Measurements from ENCODE around the gene ZDHHC11. TPM values are rescaled to one million over a fixed set of nuclear protein-coding genes. Genes with fewer than 3 reads are reported as not detected.

ZDHHC11 gene
- total RNA-seq, 2 experiments from 2014 or later = 10.7 to 32.0 TPM

DNA sequence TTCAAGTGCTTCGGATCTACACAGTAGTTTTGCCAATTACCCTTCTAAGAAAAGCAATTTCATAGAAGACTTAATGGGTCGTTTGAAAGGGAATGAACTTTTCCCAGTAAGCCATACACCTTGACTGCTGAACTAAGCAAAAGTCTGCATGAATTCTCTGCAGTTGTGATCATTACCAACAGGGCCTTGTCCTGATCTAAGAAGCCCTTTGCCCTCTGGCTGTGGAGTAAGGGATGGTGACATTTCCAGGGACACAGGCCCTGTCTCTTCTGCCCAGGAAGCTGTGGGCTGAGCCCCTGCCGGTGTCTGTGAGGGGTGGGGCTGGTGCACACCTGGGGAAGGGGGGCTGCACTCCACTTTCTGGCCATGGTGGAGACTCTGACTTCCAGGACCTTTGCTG, 30.5 kb downstream of the ZDHHC11 start:
- intact Hi-C loops (cut with micrococcal nuclease; ENCODE audit: unreplicated experiment) = no loop called here
- Histone ChIP-seq H3K79me2 (ENCODE audit: insufficient read depth, low read depth, low read length) (no peaks in the 10 kb centered on the region), H3K9me2 (ENCODE audit: insufficient read depth, low read length) (no peaks in the 10 kb centered on the region), H2AFZ (ENCODE audit: low read length) (no peak overlapping the region), H3K4me2 (ENCODE audit: low read length) (no peak overlapping the region), H3K4me3 (ENCODE audit: low read depth, low read length, poor library complexity, severe bottlenecking) (no peak overlapping the region), H3K36me3 (ENCODE audit: insufficient read depth, low read length) (peaks cover 24% of the 10 kb centered on the region), H3K9me3 (ENCODE audit: low read length) (no peaks in the 10 kb centered on the region), H3K27ac (ENCODE audit: low read depth, low read length, poor library complexity, severe bottlenecking) (no peak overlapping the region), H4K20me1 (ENCODE audit: insufficient read depth, low read length) (no peaks in the 10 kb centered on the region), H3K4me1 (ENCODE audit: insufficient read depth, low read length, poor library complexity, severe bottlenecking) (no peaks in the 10 kb centered on the region)
- no TSS peak for BruUV-seq (replicated peaks)
- no peak for DNase-seq (ENCODE audit: low spot score)
- no peak for TF ChIP-seq EZH2phosphoT487 (IDR thresholded peaks at IDR 0.05; ENCODE audit: borderline replicate concordance, low read depth, low read length)
- TF ChIP-seq, protein P1, sequence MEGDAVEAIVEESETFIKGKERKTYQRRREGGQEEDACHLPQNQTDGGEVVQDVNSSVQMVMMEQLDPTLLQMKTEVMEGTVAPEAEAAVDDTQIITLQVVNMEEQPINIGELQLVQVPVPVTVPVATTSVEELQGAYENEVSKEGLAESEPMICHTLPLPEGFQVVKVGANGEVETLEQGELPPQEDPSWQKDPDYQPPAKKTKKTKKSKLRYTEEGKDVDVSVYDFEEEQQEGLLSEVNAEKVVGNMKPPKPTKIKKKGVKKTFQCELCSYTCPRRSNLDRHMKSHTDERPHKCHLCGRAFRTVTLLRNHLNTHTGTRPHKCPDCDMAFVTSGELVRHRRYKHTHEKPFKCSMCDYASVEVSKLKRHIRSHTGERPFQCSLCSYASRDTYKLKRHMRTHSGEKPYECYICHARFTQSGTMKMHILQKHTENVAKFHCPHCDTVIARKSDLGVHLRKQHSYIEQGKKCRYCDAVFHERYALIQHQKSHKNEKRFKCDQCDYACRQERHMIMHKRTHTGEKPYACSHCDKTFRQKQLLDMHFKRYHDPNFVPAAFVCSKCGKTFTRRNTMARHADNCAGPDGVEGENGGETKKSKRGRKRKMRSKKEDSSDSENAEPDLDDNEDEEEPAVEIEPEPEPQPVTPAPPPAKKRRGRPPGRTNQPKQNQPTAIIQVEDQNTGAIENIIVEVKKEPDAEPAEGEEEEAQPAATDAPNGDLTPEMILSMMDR (conservative IDR thresholded peaks at IDR 0.05; ENCODE audit: low read length) = no peak
- ChIA-PET POLR2A (no interaction called here), CTCF (ENCODE audit: unreplicated experiment) (no interaction called here)

DNA sequence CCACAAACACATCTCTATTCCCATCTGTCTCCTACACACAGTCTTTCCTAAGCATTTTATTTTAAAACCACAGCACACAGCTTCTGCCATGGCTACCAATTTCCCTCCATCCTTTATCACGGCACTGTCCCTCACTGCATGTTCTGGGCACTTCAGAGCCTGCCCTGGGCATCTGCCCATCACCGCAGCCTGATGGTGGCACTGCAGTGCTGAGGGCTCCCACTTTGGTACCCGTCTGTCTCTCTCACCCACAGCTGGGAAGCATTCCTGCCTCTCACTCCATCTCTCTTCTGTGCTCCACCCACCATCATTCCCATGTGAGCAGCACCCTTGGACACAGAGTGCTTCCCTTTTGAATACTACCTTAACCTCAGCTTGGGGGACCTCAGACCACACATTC, 31.7 kb downstream of the ZDHHC11 start:
- no peak overlapping the region for H3K27ac ChIP-seq (ENCODE audit: low read depth, low read length, poor library complexity, severe bottlenecking)
- no peaks in the 10 kb centered on the region for H4K20me1 ChIP-seq (ENCODE audit: insufficient read depth, low read length)
- ChIA-PET POLR2A (no interaction called here), CTCF (ENCODE audit: unreplicated experiment) (no interaction called here)
- no peaks in the 10 kb centered on the region for H3K9me2 ChIP-seq (ENCODE audit: insufficient read depth, low read length)
- BruUV-seq (replicated peaks) = no TSS peak
- H3K4me3 ChIP-seq (ENCODE audit: low read depth, low read length, poor library complexity, severe bottlenecking) = no peak overlapping the region
- peaks cover 24% of the 10 kb centered on the region for H3K36me3 ChIP-seq (ENCODE audit: insufficient read depth, low read length)
- intact Hi-C loops (cut with micrococcal nuclease; ENCODE audit: unreplicated experiment) = no loop called here
- no peak overlapping the region for H3K4me2 ChIP-seq (ENCODE audit: low read length)
- H3K9me3 ChIP-seq (ENCODE audit: low read length) = no peaks in the 10 kb centered on the region
- no peak for DNase-seq (ENCODE audit: low spot score)
- no peaks in the 10 kb centered on the region for H3K4me1 ChIP-seq (ENCODE audit: insufficient read depth, low read length, poor library complexity, severe bottlenecking)
- H3K79me2 ChIP-seq (ENCODE audit: insufficient read depth, low read depth, low read length) = no peaks in the 10 kb centered on the region
- H2AFZ ChIP-seq (ENCODE audit: low read length) = no peak overlapping the region
- TF ChIP-seq, protein P1 (conservative IDR thresholded peaks at IDR 0.05; ENCODE audit: low read length) = no peak
- TF ChIP-seq EZH2phosphoT487 (IDR thresholded peaks at IDR 0.05; ENCODE audit: borderline replicate concordance, low read depth, low read length) = no peak

DNA sequence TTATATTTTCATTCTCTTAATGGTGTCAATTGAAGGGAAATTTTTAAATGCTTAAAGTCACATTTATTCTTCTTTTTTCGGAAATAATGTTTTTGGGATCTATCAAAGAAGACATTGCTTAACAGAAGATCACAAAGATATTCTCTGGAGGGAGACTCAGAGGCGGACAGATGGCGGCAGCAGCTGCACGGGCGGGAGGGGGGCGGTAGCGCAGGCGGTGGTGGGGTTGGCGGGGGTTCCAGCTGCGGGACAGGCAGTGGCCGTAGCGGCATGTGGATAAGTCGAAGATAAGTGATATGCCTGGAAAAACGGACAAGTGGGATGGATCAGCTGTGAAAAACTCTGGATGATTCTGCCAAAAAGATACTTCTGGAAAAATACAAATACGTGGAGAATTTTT, 34.6 kb downstream of the ZDHHC11 start:
- no peak for TF ChIP-seq EZH2phosphoT487 (IDR thresholded peaks at IDR 0.05; ENCODE audit: borderline replicate concordance, low read depth, low read length)
- TF ChIP-seq, protein P1 (conservative IDR thresholded peaks at IDR 0.05; ENCODE audit: low read length) = no peak
- Histone ChIP-seq H3K9me3 (ENCODE audit: low read length) (no peaks in the 10 kb centered on the region), H3K4me2 (ENCODE audit: low read length) (no peak overlapping the region), H3K9me2 (ENCODE audit: insufficient read depth, low read length) (no peaks in the 10 kb centered on the region), H3K4me3 (ENCODE audit: low read depth, low read length, poor library complexity, severe bottlenecking) (no peak overlapping the region), H3K27ac (ENCODE audit: low read depth, low read length, poor library complexity, severe bottlenecking) (no peak overlapping the region), H3K4me1 (ENCODE audit: insufficient read depth, low read length, poor library complexity, severe bottlenecking) (no peaks in the 10 kb centered on the region), H2AFZ (ENCODE audit: low read length) (no peak overlapping the region), H3K79me2 (ENCODE audit: insufficient read depth, low read depth, low read length) (no peaks in the 10 kb centered on the region), H4K20me1 (ENCODE audit: insufficient read depth, low read length) (no peaks in the 10 kb centered on the region), H3K36me3 (ENCODE audit: insufficient read depth, low read length) (peaks cover 12% of the 10 kb centered on the region)
- intact Hi-C loops (cut with micrococcal nuclease; ENCODE audit: unreplicated experiment) = no loop called here
- no peak for DNase-seq (ENCODE audit: low spot score)
- POLR2A ChIA-PET = no interaction called here
- CTCF ChIA-PET (ENCODE audit: unreplicated experiment) = no interaction called here
- no TSS peak for BruUV-seq (replicated peaks)
